ENCODE results near the gene ALDH4A1.
"Not testable (repeated sequence)": the region's sequence is repeated elsewhere in the genome, so short reads cannot be mapped to it uniquely, and the experiment has no call there.

Gene ALDH4A1

GRCh38 chr1:18849261-18849711 is 53.1 kb downstream of the ALDH4A1 start:
- TF ChIP-seq CTCF (IDR thresholded peaks at IDR 0.05; ENCODE audit: borderline replicate concordance, insufficient read depth, low read depth, low read length), result no peak
- no peak overlapping the region for H3K4me3 ChIP-seq (ENCODE audit: low read depth, low read length)

- H3K4me3 ChIP-seq (ENCODE audit: low read depth, low read length), result not testable (repeated sequence)
Measured at GRCh38 chr1:18847723-18848122, 54.6 kb downstream of the ALDH4A1 start.

GRCh38 chr1:18840145-18840544 is 62.2 kb downstream of the ALDH4A1 start:
- H3K4me3 ChIP-seq (ENCODE audit: low read depth, low read length), result no peak overlapping the region
- TF ChIP-seq CTCF (IDR thresholded peaks at IDR 0.05; ENCODE audit: borderline replicate concordance, insufficient read depth, low read depth, low read length), result no peak

GRCh38 chr1:18836654-18837053 is 65.7 kb downstream of the ALDH4A1 start:
- TF ChIP-seq CTCF (IDR thresholded peaks at IDR 0.05; ENCODE audit: borderline replicate concordance, insufficient read depth, low read depth, low read length), result no peak

GRCh38 chr1:18832319-18832718 is 70.0 kb downstream of the ALDH4A1 start:
- H3K4me3 ChIP-seq (ENCODE audit: low read depth, low read length), result not testable (repeated sequence)

More at GRCh38 chr1:18836654-18837053, 65.7 kb downstream of the ALDH4A1 start:
- H3K4me3 ChIP-seq (ENCODE audit: low read depth, low read length), result no peak overlapping the region

GRCh38 chr1:18831656-18832055 is 70.7 kb downstream of the ALDH4A1 start:
- no peak for TF ChIP-seq CTCF (IDR thresholded peaks at IDR 0.05; ENCODE audit: borderline replicate concordance, insufficient read depth, low read depth, low read length)
- no peak overlapping the region for H3K4me3 ChIP-seq (ENCODE audit: low read depth, low read length)

- H3K4me3 ChIP-seq (ENCODE audit: low read depth, low read length), result no peak overlapping the region
- TF ChIP-seq CTCF (IDR thresholded peaks at IDR 0.05; ENCODE audit: borderline replicate concordance, insufficient read depth, low read depth, low read length), result no peak
Measured at GRCh38 chr1:18830596-18830995, 71.8 kb downstream of the ALDH4A1 start.

- no peak overlapping the region for H3K4me3 ChIP-seq (ENCODE audit: low read depth, low read length)
- no peak for TF ChIP-seq CTCF (IDR thresholded peaks at IDR 0.05; ENCODE audit: borderline replicate concordance, insufficient read depth, low read depth, low read length)
Measured at GRCh38 chr1:18829671-18830070, 72.7 kb downstream of the ALDH4A1 start.

Measured in GM12875 (cell line).